ENCODE results near the gene SLC25A11.
A peak's percentile ranks its signal among the peaks of the same experiment; 100 is the strongest.
"Not testable (repeated sequence)": the region's sequence is repeated elsewhere in the genome, so short reads cannot be mapped to it uniquely, and the experiment has no call there.

Gene SLC25A11

DNA sequence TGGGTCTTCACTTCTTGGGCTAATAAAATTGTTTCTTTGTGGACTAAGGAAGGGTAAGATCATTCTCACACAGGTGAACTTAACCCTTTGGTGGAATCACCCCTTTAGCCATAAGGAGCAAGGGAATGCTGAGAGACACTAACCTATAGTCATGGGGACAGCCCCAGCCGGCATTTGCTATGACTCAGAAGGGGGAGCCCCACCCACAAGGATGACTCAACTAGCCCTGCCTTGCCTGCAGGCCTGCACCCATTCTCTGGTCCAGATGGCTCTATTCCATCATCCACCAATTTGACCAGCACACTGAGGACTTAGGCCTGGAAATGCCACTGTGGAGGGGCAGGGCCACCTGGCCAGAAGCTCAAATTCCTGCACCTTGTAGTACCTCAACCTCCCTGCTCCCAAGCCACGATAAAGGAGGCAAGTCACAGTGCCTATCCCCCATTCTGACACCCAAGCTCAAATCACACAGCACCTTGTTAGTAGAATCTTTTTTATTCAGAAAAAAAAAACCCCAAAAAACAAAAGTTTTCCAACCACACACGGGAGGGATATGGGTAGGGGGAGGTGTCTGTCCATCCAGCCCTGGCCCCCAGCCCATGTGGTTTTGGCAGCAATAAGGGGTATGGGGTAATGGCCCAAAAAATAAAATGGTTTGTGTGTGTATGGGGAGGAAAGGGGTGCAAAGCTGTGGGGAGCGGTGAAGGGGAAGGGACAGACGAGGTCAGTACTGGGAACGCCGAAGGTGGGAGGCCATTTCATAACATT lies 5.5 kb upstream of the SLC25A11 start:
- peak; percentile 76 to 79 for DNase-seq (ENCODE audit: low read depth in 2 of 2)

DNA sequence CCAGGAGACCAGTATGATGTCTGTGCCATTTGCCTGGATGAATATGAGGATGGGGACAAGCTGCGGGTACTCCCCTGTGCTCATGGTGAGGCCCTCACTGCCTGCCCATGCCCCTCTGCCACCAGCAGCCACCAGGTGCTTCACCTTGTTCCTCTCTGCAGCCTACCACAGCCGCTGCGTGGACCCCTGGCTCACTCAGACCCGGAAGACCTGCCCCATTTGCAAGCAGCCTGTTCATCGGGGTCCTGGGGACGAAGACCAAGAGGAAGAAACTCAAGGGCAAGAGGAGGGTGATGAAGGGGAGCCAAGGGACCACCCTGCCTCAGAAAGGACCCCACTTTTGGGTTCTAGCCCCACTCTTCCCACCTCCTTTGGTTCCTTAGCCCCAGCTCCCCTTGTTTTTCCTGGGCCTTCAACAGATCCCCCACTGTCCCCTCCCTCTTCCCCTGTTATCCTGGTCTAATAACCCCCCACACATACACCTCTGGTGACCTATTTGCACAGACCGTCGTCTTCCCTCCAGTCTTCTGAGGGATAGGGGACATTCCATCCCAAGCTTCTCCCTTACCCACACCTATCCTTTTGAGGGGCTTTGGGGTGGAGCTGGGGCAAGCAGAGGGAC lies 4.8 kb upstream of the SLC25A11 start:
- no peak for DNase-seq (ENCODE audit: low read depth in 2 of 2)

DNA sequence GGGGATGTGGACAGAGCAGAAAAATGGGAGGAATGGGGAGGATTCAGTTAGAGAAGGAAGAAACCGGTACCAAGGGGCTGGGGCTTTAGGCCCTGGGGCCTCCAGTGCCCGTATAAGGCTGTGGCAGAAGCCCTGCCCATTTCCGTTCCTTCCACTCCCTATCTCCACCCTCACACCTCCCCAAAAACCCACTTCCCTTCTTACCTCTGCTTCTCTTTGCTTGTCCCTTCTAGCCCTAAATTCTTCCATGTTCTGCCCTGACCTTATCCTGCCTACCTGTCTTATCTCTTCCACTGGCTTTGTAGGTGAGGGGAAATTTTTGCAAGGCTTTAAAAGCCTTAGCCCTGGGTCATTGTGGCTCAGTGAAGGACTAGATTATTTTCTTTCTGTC lies 4.3 kb upstream of the SLC25A11 start:
- DNase-seq (ENCODE audit: low read depth in 2 of 2), result peak in 1 of 2 donors; percentile 39

DNA sequence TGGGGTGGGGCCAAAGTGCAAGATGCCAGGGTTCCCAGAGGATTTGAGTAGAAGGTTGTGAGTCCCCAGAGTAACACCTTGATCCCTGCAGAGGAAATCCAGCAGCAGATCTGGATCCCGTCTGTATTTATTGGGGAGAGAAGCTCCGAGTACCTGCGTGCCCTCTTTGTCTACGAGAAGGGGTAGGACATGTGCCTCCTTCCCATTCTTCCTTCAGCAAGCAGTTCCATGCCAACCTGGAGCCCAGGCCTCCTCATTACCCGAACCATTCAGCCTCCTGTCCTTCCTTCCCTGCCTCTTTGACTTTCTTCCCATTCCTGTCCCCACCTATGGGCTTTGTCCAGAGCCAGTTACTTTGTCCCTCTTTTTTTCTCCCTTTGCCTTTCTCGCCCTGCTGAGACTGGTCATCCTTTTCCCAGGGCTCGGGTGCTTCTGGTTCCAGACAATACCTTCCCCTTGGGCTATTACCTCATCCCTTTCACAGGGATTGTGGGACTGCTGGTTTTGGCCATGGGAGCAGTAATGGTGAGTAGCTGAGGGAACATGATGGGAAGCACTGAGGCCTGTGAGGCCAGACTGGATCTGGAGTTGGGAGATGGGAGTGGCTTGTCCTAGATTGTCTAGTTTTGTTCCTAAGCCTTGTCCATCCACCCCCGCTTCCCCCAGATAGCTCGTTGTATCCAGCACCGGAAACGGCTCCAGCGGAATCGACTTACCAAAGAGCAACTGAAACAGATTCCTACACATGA lies 3.1 kb upstream of the SLC25A11 start:
- no peak for DNase-seq (ENCODE audit: low read depth in 2 of 2)

DNA sequence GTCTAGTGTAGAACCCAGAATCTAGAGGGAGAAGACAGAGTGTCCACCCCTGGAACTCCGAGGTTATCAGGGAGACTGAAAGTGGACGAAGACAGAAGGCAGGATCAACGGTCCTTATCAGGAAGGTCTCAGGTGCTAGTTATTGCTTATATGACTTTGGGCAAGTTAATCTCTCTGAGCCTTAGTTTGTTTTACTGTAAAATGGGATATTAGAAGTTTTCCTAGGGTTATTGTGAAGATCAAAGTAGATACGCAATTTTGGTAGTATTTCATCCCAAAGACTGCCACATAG lies 1.4 kb upstream of the SLC25A11 start:
- no peak for DNase-seq (ENCODE audit: low read depth in 2 of 2)

DNA sequence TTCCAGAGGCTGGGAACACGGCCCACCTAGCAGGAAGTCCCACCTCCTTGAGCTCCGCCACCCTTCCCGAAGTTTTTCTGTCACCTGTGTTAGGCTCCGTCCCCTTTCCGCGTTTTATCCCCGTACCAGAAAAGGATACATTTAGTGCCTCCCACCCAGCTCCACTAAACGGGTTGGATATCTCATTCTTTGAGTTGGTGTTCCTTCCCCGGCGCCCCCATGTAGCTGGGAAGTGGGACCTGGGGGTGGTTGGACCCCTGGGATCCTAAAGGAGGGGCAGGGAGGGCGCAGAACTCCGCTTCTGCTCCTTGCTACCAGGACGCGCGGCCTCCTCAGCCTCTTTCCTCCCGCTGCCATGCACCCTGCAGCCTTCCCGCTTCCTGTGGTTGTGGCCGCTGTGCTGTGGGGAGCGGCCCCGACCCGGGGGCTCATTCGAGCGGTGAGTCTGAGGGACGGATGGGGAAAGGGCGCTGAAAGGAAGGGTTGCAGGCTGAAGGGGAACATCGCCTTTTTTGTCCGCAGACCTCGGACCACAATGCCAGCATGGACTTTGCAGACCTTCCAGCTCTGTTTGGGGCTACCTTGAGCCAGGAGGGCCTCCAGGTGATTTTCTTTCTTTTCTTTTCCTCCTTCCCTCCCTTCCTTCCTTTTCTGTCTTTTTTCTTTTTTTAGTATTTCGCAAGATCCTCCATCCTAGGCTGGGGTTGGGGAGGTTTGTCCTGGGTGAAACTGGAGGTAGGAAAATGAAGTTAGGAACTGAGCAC lies 891 bp upstream of the SLC25A11 start:
- DNase-seq (ENCODE audit: low read depth in 2 of 2), result peak in 1 of 2 donors; percentile 35

DNA sequence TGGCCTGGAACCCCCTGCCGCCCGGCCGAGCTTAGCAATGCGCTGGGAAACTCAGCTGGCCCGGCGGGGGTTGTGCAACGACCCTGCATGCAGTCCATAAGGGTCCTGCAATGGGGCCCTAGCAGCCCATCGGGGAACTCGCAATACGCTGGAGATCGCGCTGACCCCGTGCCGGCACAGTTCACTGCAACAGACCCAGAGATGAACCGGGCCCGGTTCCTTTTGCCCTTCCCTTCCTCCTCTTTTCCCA lies 375 bp downstream of the SLC25A11 start:
- no peak for DNase-seq (ENCODE audit: low read depth in 2 of 2)

DNA sequence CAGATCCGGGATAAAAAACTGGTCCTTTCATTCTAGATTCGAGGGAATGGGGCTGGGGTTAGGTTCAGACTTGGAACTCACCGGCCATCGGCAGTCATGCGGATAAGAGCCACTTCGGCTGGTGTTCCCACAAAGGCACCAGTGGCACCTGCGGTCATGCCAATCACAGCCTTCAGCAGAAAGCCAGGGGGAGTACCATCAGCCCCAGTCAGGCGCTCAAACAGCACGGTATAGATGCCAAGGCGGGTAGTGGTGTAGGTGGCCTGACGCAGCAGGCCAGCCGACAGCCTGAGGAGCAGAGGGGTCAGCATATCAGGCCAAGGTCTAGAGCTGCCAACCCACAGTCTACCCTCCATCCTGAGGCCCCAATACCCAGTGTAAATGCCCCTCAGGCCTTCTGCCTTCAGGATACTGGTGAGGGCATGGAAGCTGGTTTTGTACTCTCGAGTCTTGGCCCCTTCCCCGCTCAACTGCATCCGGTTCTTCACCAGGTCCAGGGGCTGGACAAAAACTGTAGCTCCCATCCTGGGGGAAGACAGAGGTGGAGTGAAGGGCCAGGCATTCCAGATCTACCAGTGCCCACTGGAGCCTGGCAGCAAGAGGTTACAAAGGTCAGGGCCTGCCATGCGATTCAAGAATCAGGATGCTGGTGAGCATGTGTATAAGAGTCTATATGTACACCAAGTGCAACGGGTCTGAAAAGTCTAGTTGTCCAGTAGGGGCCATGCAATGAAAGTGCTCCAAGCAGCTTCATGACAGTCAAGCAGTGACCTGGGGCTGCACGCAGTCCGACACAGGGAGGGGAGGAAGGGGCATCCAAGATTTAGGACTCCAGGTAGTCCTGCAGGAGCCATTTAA lies 929 bp downstream of the SLC25A11 start:
- no peak for DNase-seq (ENCODE audit: low read depth in 2 of 2)

DNA sequence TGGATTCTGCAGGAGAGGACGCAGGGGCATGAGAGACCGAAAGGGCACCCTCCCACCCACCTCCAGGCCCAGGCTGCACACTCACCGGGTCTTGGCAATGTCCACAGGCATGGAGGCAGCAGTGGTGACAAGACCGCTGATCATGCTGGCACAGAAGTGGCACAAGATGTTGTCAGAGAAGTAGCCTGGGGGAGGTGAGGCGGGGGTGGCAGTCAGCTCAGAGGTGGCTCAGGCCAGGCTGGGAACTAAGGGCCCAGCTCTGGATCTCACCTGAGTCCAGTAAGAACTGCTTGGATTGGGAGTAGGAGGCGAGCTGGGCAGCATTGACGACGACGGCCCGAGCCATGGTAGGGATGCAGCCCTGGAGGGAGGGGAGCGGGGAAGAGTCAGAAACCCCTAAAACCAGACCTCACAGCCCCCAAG lies 1.8 kb downstream of the SLC25A11 start:
- DNase-seq (ENCODE audit: low read depth in 2 of 2), result no peak

DNA sequence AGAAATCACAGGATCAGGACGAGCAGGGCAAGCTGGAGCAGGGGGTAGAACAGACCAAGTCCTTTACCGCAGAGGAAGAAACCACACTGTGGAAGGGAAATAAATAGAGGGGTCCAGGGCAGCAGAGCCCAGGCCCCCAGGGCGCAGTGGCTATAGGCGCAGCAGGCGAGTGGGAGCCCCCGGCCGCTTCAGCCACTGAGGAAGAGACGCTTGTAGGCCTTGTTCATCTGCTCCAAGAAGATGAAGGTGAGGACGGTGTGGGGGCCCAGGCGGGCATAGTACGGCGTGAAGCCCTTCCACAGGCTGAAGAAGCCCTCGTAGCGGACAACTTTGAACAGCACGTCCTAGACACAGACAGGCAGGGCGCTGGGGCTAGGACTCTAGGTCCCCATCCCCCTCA lies 2.3 kb downstream of the SLC25A11 start:
- no peak for DNase-seq (ENCODE audit: low read depth in 2 of 2)

DNA sequence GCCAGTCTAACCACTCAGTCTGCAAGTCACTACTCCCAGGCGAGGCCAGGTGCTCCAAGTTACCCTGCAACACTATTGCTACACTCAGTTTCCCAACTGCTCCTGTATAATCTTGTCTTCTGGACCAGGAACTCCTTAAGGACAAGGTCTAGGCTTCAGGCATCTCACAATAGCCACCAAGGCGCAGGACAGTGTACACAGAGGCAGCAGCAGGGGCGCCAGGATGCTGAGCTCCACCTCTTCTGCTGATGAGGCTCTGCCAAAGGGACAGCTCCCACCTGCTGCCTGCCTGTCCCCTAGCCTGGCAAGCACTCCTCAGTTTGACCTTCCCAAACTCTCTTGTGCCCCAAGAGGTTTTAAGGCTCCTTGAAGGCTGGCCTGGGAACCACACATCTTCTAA lies 3.4 kb downstream of the SLC25A11 start:
- DNase-seq (ENCODE audit: low read depth in 2 of 2), result no peak

DNA sequence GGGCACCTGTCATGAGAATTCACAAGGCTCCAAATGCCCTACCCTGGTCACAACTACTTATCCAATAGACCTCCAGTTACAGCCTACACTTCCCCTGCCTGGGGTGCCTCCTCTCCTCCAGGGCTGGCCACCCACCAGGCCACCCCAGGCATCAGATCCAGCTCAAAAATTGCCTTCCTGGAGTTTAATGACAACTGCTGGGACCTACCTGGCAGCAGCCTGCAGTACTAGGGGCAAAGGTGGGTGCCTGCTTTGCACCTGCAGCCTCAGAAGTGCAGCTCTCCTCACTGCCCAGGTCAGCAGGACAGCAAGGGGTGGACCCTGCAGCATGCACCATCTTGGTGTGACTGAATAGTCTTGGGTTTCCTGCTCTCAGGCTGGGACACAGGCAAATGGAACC lies 4.2 kb downstream of the SLC25A11 start:
- DNase-seq (ENCODE audit: low read depth in 2 of 2), result no peak

DNA sequence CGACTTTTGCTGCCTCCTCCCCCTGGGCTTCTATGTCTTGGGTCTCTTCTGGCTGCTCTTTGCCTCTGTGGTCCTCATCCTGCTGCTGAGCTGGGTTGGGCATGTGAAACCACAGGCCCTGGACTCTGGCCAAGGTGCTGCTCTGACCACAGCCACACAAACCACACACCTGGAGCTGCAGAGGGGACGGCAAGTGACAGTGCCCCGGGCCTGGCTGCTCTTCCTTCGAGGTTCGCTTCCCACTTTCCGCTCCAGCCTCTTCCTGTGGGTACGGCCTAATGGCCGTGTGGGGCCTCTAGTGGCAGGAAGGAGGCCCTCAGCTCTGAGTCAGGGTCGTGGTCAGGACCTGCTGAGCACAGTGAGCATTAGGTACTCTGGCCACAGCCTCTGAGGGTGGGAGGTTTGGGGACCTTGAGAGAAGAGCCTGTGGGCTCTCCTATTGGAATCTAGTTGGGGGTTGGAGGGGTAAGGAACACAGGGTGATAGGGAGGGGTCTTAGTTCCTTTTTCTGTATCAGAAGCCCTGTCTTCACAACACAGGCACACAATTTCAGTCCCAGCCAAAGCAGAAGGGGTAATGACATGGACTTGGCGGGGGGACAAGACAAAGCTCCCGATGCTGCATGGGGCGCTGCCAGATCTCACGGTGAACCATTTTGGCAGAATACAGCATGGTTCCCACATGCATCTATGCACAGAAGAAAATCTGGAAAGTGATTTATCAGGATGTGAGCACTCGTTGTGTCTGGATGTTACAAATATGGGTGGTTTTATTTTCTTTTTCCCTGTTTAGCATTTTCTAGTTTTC lies 5.5 kb downstream of the SLC25A11 start:
- no peak for DNase-seq (ENCODE audit: low read depth in 2 of 2)

DNA sequence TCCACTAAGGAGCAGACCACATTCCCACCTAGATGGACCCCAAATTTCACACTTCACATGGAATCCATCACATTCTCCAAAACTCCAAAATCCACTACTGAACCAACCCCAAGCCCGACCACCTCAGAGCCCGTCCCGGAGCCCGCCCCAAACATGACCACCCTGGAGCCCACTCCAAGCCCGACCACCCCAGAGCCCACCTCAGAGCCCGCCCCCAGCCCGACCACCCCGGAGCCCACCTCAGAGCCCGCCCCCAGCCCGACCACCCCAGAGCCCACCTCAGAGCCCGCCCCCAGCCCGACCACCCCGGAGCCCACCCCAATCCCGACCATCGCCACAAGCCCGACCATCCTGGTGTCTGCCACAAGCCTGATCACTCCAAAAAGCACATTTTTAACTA lies 6.2 kb downstream of the SLC25A11 start:
- DNase-seq (ENCODE audit: low read depth in 2 of 2), result no peak

DNA sequence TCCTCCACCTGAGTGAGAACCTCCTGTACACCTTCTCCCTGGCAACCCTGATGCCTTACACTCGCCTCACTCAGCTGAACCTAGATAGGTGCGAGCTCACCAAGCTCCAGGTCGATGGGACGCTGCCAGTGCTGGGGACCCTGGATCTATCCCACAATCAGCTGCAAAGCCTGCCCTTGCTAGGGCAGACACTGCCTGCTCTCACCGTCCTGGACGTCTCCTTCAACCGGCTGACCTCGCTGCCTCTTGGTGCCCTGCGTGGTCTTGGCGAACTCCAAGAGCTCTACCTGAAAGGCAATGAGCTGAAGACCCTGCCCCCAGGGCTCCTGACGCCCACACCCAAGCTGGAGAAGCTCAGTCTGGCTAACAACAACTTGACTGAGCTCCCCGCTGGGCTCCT lies 7.1 kb downstream of the SLC25A11 start:
- DNase-seq (ENCODE audit: low read depth in 2 of 2), result no peak

DNA sequence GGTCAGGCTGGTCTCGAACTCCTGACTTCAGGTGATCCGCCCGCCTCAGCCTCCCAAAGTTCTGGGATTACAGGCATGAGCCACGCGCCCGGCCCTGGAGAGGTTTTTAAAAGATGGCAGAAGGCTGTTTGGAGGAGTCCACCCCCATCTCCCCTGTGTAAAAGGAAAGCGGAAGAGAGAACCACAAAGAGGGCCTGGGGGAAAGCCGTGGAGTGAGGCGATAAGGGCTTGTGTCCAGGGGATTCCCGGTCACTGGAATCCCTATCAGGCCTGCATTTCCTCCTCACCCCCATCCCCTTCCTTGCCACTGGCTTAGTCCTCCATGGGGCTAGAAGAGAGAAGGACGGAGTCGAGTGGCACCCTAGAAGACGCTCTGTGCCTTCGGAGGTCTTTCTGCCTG lies 7.9 kb downstream of the SLC25A11 start, which contains the start of gene GP1BA:
Gene GP1BA (plus strand): TSS at position 315 of the 400 bp plus-strand sequence. CDS start 328 bp downstream, outside the sequence.
- no peak for DNase-seq (ENCODE audit: low read depth in 2 of 2)

DNA sequence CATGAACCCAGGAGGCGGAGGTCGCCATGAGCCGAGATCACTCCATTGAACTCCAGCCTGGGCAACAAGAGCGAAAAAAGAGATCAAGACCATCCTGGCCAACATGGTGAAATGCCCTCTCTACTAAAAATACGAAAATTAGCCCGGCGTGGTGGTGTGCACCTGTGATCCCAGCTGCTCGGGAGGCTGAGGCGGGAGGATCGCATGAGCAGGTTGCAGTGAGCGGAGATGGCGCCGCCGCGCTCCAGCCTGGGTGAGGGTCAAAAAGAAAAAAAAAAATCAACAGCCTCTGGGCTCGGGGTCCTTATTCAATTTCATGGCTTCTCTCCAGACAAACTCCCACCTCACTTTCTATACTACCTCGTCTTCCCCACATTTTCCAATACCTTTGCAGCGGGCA lies 11.0 kb downstream of the SLC25A11 start:
- no peak for DNase-seq (ENCODE audit: low read depth in 2 of 2)

DNA sequence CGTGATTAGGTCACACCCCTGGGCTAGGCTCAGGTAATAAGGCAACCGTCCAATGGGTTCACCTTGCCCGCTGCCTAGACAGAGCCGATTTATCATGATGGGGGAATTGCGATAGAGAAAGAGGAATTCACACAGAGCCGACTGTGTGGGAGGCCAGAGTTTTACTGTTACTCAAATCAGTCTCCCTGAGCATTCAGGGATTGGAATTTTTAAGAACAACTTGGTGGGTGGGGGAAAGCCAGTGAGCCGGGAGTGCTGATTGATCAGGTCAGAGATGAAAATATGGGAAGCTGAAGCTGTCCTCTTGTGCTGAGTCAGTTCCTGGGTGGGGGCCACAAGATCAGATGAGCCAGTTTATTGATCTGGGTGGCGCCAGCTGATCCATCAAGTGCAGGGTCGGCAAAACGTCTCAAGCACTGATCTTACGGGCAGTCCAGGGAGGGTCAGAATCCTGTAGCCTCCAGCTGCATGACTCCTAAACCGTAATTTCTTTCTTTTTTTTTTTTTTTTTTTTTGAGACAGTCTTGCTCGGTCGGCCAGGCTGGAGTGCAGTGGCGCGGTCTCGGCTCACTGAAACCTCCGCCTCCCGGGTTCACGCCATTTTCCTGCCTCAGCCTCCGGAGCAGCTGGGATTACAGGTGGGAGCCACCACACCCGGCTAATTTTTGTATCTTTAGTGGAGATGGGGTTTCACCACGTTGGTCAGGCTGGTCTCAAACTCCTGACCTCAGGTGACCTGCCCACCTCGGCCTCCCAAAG lies 13.1 kb downstream of the SLC25A11 start:
- not testable (repeated sequence) for DNase-seq (ENCODE audit: low read depth in 2 of 2)

DNA sequence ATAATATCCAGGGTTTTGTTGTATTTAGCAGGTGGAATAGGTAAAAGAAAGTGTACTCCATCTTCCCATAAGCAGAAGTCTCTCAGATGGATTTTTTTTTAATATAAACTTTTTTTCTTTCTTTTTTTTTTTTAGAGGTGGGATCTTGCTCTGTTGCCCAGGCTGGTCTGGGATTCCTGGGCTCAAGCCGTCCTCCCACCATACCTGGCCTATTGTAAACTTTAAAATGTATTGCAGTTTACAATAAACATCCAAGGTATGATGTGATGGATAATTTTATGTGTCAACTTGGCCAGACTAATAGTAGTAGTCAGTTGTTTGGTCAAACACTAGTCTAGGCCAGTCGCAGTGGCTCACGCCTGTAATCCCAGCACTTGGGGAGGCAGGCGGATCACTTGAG lies 18.5 kb downstream of the SLC25A11 start:
- DNase-seq (ENCODE audit: low read depth in 2 of 2), result no peak
